Umbilical cord (tissue), 2 donors: ENCODE measurements around the gene CPNE2. TPM values are rescaled to one million over a fixed set of nuclear protein-coding genes. Genes with fewer than 3 reads are reported as not detected.
"Not testable (repeated sequence)": the region's sequence is repeated elsewhere in the genome, so short reads cannot be mapped to it uniquely, and the experiment has no call there.

ENCODE experiments used
- DNase-seq: peaks from one replicate; pipeline ENCODE4 v3.0.0-alpha.2; 2015; ENCODE audit warnings: low spot score
- total RNA-seq: library from RNA; depleted of rRNA; stranded (reverse); fragments of >200 nt; gene quantifications from one replicate; pipeline ENCODE4 v1.2.3, GENCODE V29; 2014; ENCODE audit warnings: low replicate concordance; ENCODE audit not compliant: insufficient read depth

CPNE2 gene
- total RNA-seq, 1 donor from 2014 or later: 23.1 TPM

DNA sequence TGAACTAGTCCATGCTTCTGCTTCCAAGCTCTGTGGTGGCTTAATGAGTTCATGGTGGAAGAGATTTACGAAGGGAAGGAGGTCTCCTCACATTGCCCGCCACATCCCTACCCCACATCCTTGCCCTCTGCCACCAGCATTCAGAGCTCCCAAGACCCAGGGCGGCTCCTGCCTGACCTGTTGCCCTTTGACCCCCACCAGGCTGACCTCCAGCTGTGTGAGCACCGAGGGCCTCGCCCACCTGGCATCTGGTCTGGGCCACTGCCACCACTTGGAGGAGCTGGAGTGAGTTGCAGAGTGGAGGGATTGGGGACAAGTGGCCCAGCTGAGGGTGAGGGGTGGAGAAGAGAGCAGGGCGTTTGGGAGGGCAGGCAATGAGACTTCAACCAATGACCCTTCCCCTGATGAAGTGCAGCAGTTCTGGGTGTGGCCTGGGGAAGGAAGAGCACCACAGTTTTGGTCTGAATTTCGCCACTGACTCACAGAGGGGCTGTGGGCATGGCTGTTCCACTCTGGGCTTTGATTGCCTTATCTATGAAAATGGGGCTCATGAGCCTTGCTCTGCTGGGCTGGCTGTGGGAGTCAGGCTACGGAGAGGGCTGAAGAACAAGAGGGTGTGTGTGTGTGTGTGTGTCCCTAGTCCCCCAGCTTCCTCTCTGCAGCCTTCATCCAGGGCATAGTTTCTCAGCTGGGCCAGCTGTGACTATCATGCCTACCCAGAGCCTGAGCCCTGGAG lies 22.6 kb upstream of the CPNE2 start:
- no peak for DNase-seq

DNA sequence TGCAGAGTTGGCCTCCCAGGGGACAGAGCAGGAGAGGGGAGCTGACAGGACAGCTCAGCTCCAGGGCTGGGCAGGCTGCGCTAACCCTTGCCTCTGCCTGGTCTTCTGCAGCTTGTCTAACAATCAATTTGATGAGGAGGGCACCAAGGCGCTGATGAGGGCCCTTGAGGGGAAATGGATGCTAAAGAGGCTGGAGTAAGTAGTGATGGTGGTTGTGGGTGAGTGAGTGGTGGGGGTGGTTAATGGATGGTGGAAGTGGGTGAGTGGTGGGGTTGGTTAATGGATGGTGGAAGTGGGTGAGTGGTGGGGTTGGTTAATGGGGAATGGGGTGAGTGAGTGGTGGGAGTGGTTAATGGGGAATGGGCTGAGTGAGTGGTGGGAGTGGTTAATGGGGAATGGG lies 22.0 kb upstream of the CPNE2 start:
- no peak for DNase-seq

DNA sequence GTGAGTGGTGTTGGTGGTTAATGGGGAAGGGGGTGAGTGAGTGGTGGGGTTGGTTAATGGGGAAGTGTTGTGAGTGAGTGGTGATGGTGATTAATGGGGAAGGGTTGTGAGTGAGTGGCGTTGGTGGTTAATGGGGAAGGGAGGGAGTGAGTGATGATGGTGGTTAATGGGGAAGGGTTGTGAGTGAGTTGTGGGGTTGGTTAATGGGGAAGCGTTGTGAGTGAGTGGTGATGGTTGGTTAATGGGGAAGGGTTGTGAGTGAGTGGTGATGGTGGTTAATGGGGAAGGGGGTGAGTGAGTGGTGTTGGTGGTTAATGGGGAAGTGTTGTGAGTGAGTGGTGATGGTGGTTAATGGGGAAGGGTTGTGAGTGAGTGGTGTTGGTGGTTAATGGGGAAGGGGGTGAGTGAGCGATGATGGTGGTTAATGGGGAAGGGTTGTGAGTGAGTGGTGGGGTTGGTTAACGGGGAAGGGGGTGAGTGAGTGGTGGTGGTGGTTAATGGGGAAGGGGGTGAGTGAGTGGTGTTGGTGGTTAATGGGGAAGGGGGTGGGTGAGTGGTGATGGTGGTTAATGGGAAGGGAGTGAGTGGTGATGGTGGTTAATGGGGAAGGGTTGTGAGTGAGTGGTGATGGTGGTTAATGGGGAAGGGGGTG lies 21.2 kb upstream of the CPNE2 start:
- DNase-seq: not testable (repeated sequence)

DNA sequence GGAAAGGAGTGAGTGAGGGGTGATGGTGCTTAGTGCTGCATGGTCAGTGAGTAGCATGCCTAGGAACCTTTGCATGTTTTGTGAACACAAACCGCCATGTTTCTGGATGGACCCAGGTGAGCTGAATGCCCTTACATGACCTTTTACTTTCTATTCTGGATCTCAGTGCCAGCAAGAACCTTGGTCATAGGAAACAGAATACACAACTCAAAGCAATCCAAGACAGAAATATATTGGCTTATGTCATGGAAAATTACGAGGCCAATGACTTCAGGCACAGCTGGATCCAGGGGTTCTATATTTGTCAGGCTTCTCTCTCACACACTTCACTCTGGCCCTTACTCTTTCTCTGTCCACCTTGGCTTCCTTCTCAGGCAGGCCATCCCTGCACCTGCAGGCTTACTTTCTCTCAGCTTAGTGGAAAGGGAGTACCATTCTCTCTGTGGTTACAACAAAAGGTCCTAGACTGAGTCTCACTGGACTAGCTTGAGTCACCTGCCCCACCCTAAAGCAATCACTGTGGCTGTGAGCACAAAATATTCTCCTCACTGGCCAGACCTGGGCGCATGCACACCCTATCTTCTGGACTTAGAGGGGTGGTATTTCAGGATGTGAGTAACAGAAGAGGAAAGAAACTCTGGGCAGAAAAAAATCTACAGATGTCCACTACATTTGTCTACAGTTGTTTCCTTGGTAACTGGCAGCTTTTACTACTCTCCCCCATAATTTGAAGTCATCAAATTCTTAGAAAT lies 20.4 kb upstream of the CPNE2 start:
- no peak for DNase-seq

DNA sequence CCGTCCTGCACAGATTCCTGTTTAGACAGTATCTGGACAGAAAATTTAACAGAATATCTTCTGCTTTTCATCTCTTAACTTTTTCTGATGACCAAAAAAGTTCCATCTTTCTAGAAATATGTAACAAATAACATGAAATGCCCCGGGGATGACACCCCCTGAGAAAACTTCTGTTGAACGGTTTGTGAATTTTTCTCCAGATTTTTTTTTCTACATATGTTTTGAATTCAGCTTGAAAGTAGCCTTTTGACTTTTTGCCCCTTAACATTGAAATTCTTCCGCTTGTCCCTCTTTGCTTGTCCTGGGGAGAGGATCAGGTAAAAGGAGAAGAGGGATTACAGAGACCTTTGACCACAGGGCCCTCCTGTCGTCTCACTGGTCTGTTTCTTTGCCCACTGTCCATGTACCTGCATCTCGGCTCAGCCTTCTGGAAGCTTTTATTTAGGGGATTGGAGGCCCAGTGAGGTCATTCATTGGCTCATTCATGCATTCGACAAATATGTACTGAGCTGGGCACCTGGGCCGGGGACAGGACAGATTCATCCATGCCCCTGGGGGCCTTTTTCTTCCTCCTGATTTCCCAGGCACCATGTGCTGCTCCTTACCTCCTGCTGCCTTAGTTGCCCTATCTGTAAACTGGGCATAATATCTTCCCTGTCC lies 19.6 kb upstream of the CPNE2 start:
- DNase-seq: no peak

DNA sequence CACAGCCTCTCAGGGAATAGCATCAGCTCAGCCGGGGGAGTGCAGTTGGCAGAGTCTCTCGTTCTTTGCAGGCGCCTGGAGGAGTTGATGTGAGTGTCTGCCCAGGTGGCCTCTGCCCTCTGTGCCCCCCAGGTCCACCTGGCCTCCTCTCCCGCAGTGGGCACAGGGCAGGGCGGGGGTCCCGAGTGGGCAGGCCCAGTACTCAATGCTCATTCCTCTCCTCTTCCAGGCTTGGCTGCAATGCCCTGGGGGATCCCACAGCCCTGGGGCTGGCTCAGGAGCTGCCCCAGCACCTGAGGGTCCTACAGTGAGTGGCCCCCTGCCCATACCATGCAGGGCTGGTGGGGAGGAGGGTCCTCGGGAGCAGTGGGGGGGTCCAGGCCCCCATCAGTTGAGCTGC lies 14.7 kb upstream of the CPNE2 start:
- no peak for DNase-seq

DNA sequence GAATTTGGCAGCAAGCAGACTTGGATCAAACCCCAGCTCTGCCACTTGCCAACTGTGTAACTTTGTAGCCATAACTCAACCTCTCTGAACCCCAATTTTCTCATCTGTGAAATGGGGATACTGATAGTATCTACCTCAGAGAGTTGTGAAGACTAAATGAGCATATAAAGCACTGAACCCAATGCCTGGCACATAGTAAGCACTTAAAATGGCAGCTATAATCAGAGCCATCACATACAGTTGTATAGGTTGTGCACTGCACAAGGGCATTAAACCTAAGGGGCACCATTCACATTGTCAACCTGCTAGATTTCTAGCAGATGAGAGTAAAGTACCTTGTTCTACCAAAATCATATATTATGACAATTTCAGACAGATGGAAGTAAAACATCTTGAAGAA lies 10.6 kb upstream of the CPNE2 start:
- no peak for DNase-seq

DNA sequence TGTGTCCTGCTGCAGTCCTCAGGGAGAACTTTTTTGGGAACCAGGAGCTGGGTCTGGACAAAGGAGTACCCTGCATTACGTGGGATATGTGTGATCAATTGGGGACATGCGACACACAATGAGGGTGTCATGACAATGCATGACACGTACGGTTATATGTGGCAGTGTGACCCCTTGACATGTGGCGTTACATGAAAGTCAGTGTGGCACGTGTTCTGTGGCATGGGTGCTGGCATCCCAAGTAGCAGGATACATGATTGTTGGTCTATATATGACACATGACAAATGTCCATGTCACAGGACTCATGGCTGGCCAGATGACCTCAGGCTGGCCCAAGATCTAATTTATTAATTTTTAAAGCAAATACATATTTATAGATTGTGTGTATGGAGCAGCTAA lies 9.7 kb upstream of the CPNE2 start:
- DNase-seq: no peak

DNA sequence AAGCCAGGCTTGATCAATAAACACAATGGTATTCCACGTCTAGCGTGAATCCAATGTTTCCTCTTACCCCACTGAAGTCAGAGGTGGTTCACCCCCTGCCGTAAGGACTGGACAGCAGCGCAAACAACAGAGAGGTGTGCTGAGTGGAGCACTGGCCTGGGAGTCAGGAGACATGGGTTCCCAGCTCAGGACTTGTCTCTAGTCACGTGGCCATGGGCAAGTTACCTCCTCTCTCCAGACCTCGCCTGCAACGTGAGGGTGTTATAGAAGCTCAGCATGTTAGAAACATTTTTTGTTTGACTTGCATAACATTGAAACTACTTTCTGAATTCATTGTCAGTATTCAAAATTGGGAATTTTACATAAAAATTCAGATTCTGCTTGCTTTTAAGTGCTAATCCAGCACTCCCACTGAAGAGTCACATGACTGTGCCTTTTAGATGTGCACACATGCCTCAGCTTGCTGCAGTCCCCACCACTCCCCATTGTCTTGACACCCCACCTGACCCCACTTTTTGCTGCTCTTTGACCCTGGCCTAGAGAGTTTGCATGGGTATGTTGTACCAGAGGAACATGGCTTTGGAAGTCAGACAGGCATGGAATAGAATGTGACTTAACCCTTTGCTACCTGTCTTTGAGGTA lies 8.8 kb upstream of the CPNE2 start:
- no peak for DNase-seq

DNA sequence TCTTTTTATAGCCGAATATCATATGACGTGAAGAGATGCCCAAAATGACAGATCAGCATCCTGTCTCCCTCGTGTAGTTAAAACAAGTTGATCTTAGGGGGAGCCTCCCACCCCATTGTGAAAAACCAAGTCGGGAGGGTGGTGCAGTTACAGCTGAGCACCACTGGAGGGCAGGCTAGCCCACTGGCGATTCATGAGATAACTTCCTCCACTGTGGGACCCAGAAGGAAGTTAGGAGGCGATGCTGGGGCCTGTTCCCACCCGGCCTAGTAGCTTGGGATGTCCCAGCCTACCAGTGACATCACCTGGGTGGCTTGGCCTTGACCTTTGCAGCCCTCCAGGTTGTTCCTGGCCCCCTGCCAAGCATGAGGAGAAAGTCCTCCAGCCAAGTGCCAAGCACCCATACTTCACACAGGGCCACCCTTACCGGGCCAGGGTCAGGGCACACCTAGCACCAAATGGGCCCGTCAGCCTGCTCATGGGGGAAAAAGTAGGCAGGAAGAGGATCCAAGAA lies 8.1 kb upstream of the CPNE2 start:
- peak; percentile 75 for DNase-seq

DNA sequence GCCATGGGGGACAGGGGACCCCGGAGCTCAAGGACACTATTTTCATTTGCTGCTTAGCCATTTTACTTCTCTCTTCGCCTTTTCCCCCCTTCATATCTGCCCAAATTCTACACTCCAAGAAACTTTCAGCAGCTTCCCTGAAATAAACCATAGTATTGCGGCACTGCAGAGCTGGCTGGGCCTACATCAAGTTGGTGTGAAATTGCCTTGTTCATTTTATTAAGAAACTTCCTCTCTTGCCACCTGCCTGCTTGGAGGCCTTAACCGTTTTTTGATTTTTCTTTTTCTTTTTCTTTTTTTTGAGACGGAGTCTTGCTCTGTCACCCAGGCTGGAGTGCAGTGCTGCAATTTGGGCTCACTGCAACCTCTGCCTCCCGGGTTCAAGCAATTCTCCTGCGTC lies 7.4 kb upstream of the CPNE2 start:
- no peak for DNase-seq

DNA sequence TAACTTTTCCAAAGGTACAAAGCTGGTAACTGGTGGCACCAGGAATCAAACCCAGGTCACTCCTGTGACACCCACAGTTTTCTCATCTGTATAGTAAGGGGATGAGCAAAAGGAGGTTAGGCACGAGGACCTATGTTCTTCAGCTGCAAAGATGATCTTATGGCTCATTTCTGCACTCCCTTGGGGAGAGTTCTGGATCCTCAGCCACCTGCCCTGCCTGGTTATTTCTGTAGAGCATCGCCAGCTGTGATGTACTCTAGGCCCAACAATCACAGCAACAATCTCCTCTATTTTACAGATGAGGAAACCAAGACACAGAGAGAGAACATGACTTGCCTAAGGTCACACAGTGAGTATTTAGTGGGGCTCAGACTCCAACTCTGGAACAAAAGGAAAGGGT lies 5.4 kb upstream of the CPNE2 start:
- DNase-seq: no peak

DNA sequence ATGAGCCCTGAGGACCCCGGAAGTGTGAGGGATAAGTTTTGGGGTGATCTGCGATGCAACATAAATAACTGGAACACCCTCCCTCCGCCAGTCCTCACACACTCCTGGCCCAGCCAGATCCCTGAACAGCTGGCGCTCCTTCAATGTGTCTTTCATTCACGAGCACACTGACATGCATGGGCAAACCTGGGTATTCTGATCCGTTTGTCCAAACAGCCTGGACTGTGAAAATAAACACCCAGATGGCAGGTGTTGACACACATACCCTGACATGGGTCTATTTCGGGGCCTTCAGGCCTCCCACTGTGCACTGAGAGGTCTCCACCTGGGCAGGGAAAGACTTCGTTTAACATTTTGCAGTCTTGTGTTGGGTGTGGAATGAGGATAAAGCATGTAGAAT lies 3.0 kb upstream of the CPNE2 start:
- no peak for DNase-seq

DNA sequence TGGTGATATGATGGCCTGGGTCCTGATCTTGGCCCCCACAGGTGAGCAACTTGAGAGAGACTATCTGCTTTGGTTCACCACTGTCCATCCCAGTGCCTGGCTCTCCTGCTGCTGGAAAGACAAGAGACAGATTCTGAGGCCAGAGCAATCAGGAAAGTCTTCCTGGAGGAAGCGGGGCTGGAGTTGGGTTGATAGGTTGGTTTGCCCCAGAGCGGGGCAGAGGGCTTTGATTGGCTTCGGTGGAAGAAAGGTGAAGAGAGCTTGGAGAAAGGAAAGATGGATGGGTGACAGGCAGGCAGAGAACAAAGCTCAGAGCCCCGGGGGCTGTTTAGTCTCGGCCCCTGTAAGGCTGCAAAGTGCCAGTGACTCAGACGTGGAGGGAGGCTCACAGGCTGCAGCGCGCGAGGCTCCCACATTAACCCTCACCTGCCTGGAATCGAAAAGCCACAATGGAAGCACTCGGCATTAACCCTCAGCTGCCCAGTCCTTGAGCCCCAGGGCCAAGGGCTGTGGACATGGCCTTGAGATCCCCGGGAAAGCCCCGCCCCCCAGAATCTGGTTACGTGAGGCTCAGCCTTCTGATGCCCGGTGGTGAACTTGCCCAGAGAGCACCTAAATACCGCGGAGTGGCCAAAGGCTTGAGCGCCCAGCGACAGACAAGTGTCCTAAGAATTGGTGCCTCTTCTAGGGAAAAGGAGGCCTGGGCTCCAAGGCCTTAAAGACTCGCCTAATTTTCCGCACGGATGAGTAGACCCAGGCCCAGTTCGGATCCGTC lies 996 bp upstream of the CPNE2 start:
- peak; percentile 71 for DNase-seq

DNA sequence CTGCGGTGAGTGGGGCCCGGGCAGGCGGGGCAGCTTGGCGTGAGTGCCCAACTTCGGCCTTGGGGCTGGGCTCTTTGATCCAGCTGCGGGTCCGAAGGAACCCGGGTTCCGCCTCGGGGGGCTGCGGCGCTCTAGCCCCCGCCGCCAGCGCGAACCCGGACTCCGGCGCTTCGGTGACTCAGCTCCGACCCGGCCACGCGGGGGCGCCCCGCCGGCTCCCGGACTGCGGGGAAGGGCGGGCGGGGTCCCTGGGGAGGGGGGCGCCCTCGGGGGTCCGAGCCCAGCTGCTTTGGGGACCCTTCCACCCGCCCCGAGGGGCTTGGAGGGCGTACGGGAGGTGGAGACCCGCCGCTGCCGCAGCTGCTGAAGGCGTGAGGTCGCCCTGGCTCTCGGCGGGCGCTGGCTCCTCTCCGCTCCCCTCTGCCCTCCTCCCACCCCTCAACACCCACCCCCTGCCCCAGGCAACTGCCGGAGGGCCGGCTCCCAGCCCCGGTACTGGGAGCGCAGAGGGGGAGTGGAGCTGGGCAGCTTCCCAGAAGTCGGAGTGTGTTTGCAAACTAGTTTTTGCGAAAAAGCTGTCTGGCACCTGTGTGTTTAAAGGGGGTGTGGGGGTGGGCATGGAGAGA lies 516 bp downstream of the CPNE2 start:
- DNase-seq: peak; percentile 25

DNA sequence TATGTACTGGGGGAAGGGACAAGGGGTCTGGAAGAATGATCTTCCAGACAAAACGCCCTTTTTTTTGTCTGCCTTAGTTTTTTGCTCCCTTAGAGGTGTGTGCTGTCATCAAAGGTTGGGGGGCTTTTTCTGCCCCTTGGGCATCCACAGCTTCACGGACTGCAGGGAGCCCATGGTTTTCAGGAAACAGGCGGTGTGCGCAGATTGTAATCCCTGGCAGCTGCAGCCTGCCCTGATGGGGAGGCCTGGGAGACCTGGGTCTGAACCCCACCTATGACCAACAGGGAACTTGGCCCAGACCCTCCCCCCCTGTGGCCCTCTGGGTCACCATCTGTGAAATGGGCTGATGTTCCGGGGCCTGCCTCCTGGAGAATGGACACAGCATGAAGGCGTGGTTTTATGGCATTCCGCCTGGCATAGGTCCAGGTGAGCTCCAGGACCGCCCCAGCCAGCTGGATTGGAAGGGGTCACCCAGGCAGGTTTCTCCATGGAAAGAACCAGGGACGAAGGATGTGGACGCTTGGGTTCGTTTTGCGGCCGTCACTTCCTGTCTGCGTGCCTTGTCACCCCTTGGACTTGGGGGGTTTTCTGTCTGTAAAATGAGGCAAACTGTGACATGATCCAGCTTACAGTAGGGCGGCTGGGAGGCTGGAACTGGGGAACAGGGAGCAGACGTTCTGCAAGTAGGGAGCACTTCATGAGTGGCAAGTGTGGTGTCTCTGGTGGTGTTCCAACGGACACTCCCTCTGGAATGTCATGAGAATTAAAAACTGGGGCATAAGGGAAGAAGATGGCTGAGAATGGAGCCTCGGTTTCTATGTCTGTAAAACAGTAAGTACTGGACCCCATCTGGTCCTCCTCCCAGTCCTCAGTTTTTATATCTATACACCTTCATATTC lies 1.5 kb downstream of the CPNE2 start:
- no peak for DNase-seq

DNA sequence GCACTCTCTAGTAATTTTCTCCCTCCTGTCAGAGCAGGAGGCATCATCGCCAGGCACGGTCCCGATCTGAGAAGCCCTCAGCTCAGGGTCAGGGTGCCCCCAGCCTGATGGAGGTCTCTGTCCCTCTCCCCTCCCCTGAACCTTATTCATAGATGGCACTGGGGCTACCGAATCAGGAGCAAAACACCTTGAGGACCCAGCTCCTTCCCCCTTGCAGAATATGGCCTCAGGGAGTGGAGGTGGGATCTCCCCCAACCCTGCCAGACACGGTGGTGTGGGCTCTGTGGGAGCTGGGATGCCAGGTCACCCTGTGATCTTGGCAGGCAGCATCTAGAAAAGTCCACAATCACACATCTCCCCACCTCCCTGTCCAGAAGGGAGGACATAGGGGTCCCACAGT lies 2.5 kb downstream of the CPNE2 start:
- DNase-seq: no peak

DNA sequence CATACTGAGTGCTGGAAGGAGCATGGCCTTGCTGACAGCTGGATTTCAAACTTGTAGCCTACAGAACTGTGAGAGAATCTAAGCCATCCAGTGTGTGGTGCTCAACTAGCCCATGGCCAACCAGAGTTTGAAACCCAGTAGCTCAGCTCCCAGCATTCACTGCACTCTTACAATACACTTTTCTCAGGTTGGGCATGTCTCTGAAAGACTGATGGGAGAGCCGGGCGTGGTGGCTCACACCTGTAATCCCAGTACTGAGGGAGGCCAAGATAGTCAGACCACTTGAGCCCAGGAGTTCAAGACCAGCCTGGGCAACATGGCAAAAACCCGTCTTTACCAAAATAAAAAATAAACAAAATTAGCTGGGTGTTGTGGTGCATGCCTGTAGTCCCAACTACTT lies 3.8 kb downstream of the CPNE2 start:
- no peak for DNase-seq

DNA sequence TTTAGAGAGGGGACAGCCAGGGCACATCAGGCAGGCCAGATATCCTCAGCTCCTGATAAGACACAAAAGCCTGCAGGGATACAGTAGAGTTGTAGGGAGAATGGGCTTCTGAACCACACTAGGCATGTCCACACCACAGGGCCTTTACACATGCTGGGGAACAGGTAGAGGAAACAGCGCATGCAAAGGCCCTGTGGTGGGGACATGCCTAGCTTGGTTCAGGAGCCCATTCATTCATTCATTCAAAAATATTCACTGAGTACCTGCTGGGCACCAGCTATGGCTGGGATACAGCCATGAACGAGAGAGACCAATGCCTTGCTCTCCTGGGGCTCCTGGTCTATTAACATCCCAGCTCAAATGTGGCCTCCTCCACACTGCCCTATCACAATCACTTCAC lies 4.4 kb downstream of the CPNE2 start:
- DNase-seq: no peak
